AML-193 (cell line): ENCODE data around the gene PRIMA1.

Experiments
- DNase-seq, 2 experiments: peaks; one replicate each; lab custom pipeline; 2025; lab: John Stamatoyannopoulos, UW

PRIMA1 gene

DNA sequence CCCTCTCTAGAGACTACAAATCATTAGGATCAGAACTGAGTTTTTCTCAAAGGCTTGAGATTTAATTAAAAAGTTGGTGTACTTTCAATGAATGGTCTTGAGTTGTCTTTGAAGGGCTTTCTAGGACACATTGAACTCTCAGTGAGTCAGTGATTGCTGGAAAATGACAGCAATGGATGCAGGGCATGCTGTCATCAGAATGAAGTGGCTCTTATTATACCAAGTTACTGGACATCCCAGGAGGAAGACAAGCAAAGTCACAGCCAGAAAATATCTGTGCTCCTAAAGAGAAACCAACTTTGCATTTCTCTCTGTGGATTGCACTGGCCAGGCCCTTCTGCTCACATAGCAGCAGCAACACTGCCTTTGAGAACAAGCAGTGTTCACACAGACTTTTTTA lies 112.6 kb downstream of the PRIMA1 start:
- no peak for DNase-seq

DNA sequence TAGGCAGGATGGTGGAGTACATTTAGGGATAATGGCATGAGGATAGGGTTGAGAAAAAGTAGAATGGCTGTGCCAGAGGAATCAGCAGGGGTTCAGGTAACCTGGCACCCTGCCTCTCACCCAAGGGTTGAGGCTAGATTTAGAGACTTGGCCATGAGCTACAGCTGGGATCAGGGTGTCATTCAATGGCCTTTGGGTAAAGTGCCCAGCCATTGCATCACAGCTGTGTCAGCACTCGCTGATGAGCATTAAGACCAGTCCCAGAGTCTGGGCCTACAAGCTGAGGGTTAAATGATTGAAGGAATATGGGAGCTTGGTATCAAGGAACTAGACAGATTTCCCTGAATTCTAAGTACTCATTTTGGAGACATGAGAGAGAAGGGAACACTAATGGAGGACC lies 113.9 kb downstream of the PRIMA1 start:
- no peak for DNase-seq

DNA sequence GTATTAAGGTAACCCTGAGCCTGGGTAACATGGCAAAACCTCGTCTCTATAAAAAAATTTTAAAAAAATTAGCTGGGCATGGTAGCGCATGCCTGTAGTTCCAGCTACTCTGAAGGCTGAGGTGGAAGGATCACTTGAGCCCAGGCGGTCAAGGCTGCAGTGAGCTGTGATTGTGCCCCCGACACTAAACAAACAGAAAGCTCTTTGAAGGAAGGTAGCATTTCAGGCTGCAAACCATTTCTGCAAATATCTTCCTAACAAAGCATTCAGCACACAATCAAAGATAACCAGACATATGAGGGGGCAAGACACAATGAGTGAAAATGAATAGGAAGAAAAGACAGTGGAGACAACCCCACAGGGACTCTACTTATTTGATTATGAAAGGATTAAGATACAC lies 118.7 kb downstream of the PRIMA1 start:
- no peak for DNase-seq
